Measurements from ENCODE around the gene LCE2D. TPM values are rescaled to one million over a fixed set of nuclear protein-coding genes. Genes with fewer than 3 reads are reported as not detected.

The LCE2D gene
- total and polyA plus RNA-seq, 2 of the 4 experiments (the other 2 are of a cell fraction): not detected

DNA sequence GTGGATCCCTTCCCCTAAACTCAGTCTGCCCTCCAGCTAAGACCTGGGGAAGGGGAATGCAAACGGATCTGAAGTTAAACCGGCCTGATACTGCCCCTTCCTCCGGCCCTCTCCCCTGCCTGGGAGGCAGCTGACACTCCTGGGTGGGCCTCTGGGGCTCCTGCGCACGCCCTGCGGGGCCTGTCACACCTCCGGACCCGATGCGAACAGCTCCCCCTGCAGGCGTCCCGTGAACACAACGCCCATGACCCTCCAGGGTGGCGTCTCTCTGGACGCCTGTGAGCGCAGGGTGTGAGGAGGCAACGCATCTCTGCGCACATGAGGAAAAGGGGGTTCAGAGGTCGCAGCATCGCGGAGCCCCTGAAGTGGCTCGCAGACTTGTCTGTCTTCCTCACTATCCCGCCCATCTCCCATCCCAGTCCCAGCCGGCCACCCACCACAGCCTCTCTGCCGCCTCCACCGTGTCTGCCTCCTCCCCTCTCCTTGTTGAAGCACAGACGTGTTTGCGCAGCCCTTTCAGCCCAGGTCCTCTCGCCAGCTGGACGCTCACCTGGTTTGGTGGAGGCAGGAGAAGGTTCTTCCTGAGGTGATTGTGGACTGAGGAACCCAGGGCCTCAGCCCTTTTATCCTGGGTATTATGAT lies 39.9 kb upstream of the LCE2D start:
- Histone ChIP-seq H3K9me1 (ENCODE audit: insufficient read depth, low read length) (no peaks in the 10 kb centered on the region), H3K4me1 (ENCODE audit: control insufficient read depth, insufficient read depth, low read length) (no peaks in the 10 kb centered on the region), H2AK5ac (ENCODE audit: low read depth, low read length) (no peak overlapping the region), H2BK5ac (ENCODE audit: low read depth, low read length, poor library complexity, severe bottlenecking) (no peak overlapping the region), H2AFZ (replicated peaks; ENCODE audit: low read length, poor library complexity) (no peak overlapping the region), H3K9ac (ENCODE audit: low read depth, low read length) (no peak overlapping the region), H3K56ac (ENCODE audit: extremely low read depth, insufficient read depth, low read length) (no peak overlapping the region), H4K8ac (ENCODE audit: low read depth in 2 of 2, low read length in 2 of 2) (no peak overlapping the region), H3K18ac (ENCODE audit: low read depth, low read length) (no peak overlapping the region), H3K36me3 (ENCODE audit: control insufficient read depth, insufficient read depth, low read length) (no peaks in the 10 kb centered on the region), H2BK20ac (ENCODE audit: low read depth, low read length) (no peak overlapping the region), H2BK15ac (ENCODE audit: low read depth, low read length) (no peak overlapping the region), H3K14ac (replicated peaks; ENCODE audit: low read depth, low read length) (no peak overlapping the region), H4K5ac (ENCODE audit: low read depth, low read length) (no peak overlapping the region), H2AK9ac (replicated peaks; ENCODE audit: low read depth, low read length, poor library complexity) (no peak overlapping the region), H3K4me2 (ENCODE audit: low read depth, low read length) (no peak overlapping the region), H3K9me3 (ENCODE audit: control insufficient read depth, insufficient read depth, low read length) (peaks cover 3% of the 10 kb centered on the region), H2BK120ac (ENCODE audit: low read depth, low read length) (no peak overlapping the region), H3K4me3 (ENCODE audit: insufficient read depth, low read depth, low read length) (no peak overlapping the region), H4K91ac (ENCODE audit: insufficient read depth, low read depth, low read length) (no peak overlapping the region), H4K20me1 (ENCODE audit: insufficient read depth, low read length) (no peaks in the 10 kb centered on the region), H3K4ac (ENCODE audit: low read depth, low read length) (no peak overlapping the region), H3K23ac (ENCODE audit: low read depth, low read length) (no peak overlapping the region), H3K27ac (ENCODE audit: insufficient read depth, low read length) (no peak overlapping the region), H3K27me3 (ENCODE audit: control insufficient read depth, insufficient read depth, low read length) (no peaks in the 10 kb centered on the region), H3K79me1 (ENCODE audit: low read depth in 1 of 2, low read length in 2 of 2) (no peaks in the 10 kb centered on the region)
- DNase-seq (no peak), ATAC-seq (ENCODE audit: low read depth) (no peak)
- ChIA-PET POLR2A (ENCODE audit: unreplicated experiment) (no interaction called here), CTCF (no interaction called here)
- in situ Hi-C loops (cut with MboI; ENCODE audit: low sequenced_read_pairs): loop anchor here (10.0 kb wide), 1 partner anchor 49 kb away; no protein-coding TSS in a partner anchor
- intact Hi-C loops (cut with micrococcal nuclease): no loop called here
- dilution Hi-C loops (cut with HindIII; ENCODE audit: low sequenced_read_pairs, unreplicated experiment): no loop called here
- no TSS peak for BruUV-seq (replicated peaks)
- TF ChIP-seq, protein P1, sequence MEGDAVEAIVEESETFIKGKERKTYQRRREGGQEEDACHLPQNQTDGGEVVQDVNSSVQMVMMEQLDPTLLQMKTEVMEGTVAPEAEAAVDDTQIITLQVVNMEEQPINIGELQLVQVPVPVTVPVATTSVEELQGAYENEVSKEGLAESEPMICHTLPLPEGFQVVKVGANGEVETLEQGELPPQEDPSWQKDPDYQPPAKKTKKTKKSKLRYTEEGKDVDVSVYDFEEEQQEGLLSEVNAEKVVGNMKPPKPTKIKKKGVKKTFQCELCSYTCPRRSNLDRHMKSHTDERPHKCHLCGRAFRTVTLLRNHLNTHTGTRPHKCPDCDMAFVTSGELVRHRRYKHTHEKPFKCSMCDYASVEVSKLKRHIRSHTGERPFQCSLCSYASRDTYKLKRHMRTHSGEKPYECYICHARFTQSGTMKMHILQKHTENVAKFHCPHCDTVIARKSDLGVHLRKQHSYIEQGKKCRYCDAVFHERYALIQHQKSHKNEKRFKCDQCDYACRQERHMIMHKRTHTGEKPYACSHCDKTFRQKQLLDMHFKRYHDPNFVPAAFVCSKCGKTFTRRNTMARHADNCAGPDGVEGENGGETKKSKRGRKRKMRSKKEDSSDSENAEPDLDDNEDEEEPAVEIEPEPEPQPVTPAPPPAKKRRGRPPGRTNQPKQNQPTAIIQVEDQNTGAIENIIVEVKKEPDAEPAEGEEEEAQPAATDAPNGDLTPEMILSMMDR (conservative IDR thresholded peaks at IDR 0.05; ENCODE audit: low read depth, low read length): 0 out of 2 replicates have a peak, but pooled peaks have one; percentile 3
- TF ChIP-seq CEBPB (IDR thresholded peaks at IDR 0.05; ENCODE audit: low read depth, low read length) (no peak), RCOR1 (IDR thresholded peaks at IDR 0.05; ENCODE audit: insufficient replicate concordance, low read length) (no peak), MAZ (IDR thresholded peaks at IDR 0.05; ENCODE audit: borderline replicate concordance, low read depth, low read length) (no peak)
- 7% methylated on average over 9 of the region's 29 CpGs; no CpG with 5 or more reads in 1 of the 2 experiments for WGBS, 2 experiments (ENCODE audit: extremely low coverage in 2 of 2, insufficient read length in 1 of 2)
